ENCODE results near the gene TTBK1. TPM values are rescaled to one million over a fixed set of nuclear protein-coding genes. Genes with fewer than 3 reads are reported as not detected.

The TTBK1 gene
- total RNA-seq, 2 experiments from 2014 or later = 0.20 to 0.80 TPM

DNA sequence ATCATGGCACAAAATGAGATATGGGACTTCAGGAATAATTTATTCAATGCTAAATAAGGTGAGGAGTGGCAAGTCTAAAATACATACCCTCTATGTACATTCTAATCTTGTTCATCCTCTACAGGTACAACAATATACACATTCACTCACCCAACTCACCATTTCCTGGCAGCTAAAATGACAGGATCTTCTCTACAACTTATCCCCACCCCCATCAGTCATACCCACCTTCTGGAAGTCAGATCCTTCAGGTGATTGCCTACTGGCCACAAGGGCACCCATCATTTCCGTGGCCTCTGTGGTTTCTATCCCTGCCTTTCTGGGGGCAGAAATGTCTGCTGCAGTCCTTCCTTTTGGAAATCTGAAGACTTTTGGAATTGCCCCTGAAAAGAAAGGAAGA is 88.2 kb downstream of the TTBK1 start:
- CTCF ChIA-PET = no interaction called here

DNA sequence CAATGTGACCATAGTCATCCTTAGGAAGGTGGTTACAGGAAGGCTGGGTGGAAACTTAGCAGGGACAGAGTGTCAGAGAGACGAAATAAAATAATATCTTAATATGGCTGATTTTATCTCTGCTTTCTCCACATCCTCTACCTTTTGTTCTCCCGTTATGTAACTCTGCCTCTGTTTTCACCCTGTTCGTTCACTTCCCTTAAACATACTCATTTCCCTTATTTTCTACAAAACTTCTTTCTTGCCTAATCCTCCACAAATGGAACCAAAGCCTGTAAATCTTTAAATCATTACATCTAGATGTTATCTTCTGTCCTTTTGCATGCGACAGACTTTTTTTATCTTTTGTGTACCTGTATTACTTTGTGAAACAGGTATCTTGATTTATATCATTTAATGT is 88.6 kb downstream of the TTBK1 start:
- no peak overlapping the region for H3K4me3 Mint-ChIP-seq
- CTCF ChIA-PET = no interaction called here
- no peak for DNase-seq
- H3K27ac Mint-ChIP-seq = no peak overlapping the region
- ATAC-seq = no peak
- H3K9me3 Mint-ChIP-seq (ENCODE audit: low read depth) = no peaks in the 10 kb centered on the region
- no peaks in the 10 kb centered on the region for H3K36me3 Mint-ChIP-seq
- H3K27me3 Mint-ChIP-seq = no peaks in the 10 kb centered on the region
- peaks cover 5% of the 10 kb centered on the region for H3K4me1 Mint-ChIP-seq

More for the DNA sequence above, 88.2 kb downstream of the TTBK1 start:
- Mint-ChIP-seq H3K4me3 (no peak overlapping the region), H3K4me1 (peaks cover 5% of the 10 kb centered on the region), H3K27me3 (no peaks in the 10 kb centered on the region), H3K36me3 (no peaks in the 10 kb centered on the region), H3K9me3 (ENCODE audit: low read depth) (no peaks in the 10 kb centered on the region), H3K27ac (no peak overlapping the region)
- no peak for DNase-seq
- no peak for ATAC-seq

DNA sequence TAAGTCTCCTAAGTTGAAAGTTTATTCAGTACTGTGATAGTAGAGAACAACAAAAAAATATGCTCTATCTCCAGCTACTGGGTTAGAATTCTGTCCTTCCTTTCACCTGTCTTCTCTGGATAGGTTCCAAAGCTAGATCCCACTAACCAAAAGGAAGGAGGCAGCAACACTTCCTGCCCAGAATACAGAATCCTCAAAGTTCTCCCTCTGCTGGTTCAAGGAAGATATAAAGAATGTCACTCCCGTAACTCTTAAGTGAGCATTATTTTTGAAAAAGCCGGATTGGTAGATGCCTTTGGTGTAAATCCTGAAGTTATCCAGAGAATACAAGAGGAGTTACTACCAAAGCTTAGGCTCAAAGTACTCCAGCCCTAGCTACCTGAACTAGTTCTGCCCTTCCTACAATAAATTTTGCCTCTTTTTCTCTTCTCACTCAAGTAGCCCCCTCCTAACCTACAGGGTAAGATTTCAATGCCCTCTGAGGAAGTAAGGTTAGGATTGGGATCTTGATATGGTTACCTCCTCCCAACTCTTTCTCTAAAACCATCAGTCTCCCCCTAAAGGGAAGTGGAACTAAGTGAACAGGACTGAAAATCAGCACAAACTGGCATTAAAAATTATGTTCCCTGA is 91.3 kb downstream of the TTBK1 start:
- CTCF ChIA-PET = interaction anchor here (0.7 to 1.8 kb wide), 4 partner anchors 16 to 73 kb away, joined by 3 to 5 read pairs (median 4); no protein-coding TSS in a partner anchor
- Mint-ChIP-seq H3K36me3 (peaks cover 3% of the 10 kb centered on the region), H3K27me3 (no peaks in the 10 kb centered on the region), H3K27ac (no peak overlapping the region), H3K9me3 (ENCODE audit: low read depth) (no peaks in the 10 kb centered on the region), H3K4me3 (no peak overlapping the region), H3K4me1 (peaks cover 12% of the 10 kb centered on the region)
- DNase-seq (no peak), ATAC-seq (no peak)

- no peak for ATAC-seq
- CTCF ChIA-PET = interaction anchor here (1.2 to 1.8 kb wide), 3 partner anchors 15 to 62 kb away, joined by 3 to 5 read pairs (median 5); no protein-coding TSS in a partner anchor
- Mint-ChIP-seq H3K4me3 (no peak overlapping the region), H3K4me1 (peaks cover 12% of the 10 kb centered on the region), H3K36me3 (peaks cover 12% of the 10 kb centered on the region), H3K27ac (no peak overlapping the region), H3K9me3 (ENCODE audit: low read depth) (no peaks in the 10 kb centered on the region), H3K27me3 (no peaks in the 10 kb centered on the region)
- DNase-seq = no peak
These were observed 92.2 kb downstream of the TTBK1 start for GRCh38 chr6:43335469-43335868.

- CTCF ChIA-PET = interaction anchor here (0.9 to 1.2 kb wide), 2 partner anchors 12 to 170 kb away, joined by 3 read pairs; no protein-coding TSS in a partner anchor
- Mint-ChIP-seq H3K9me3 (ENCODE audit: low read depth) (no peaks in the 10 kb centered on the region), H3K4me1 (peaks cover 8% of the 10 kb centered on the region), H3K4me3 (no peak overlapping the region), H3K27me3 (no peaks in the 10 kb centered on the region), H3K36me3 (peaks cover 19% of the 10 kb centered on the region), H3K27ac (no peak overlapping the region)
- ATAC-seq = no peak
- DNase-seq = no peak
These were observed 93.1 kb downstream of the TTBK1 start for GRCh38 chr6:43336382-43336781.

Other genes starting within 250 kb of the TTBK1 start
- 10 to 100 TPM; 61.8 to 75.2 TPM for gene MEA1, start 229.5 kb upstream of the TTBK1 start, total RNA-seq
- 10 to 100 TPM; 62.6 to 75.1 TPM for gene KLHDC3, start 229.2 kb upstream of the TTBK1 start, total RNA-seq
- gene RRP36, start 221.9 kb upstream of the TTBK1 start, total RNA-seq = 10 to 100 TPM; 60.9 to 71.8 TPM
- 10 to 100 TPM; 10.4 to 12.0 TPM for gene CUL7, start 189.6 kb upstream of the TTBK1 start, total RNA-seq
- gene MRPL2, start 184.0 kb upstream of the TTBK1 start, total RNA-seq = 10 to 100 TPM; 64.2 to 71.0 TPM
- 10 to 100 TPM; 15.1 to 16.4 TPM for gene KLC4, start 183.8 kb upstream of the TTBK1 start, total RNA-seq
- gene PTK7, start 167.2 kb upstream of the TTBK1 start, total RNA-seq = under 1 TPM; 0.33 to 0.85 TPM
- 10 to 100 TPM; 45.0 to 53.2 TPM for gene SRF, start 72.2 kb upstream of the TTBK1 start, total RNA-seq
- 10 to 100 TPM; 49.9 to 71.3 TPM for gene CUL9, start 61.3 kb upstream of the TTBK1 start, total RNA-seq
- 10 to 100 TPM; 54.0 to 60.0 TPM for gene DNPH1, start 14.0 kb upstream of the TTBK1 start, total RNA-seq
- not detected for gene SLC22A7, start 54.8 kb downstream of the TTBK1 start, total RNA-seq
- under 1 TPM; 0.50 to 0.66 TPM for gene CRIP3, start 65.3 kb downstream of the TTBK1 start, total RNA-seq
- 10 to 100 TPM in 1 of 2 experiments, 1 to 10 TPM in 1; 9.7 to 12.8 TPM for gene ZNF318, start 126.2 kb downstream of the TTBK1 start, total RNA-seq
- gene ABCC10, start 184.1 kb downstream of the TTBK1 start, total RNA-seq = 10 to 100 TPM; 52.0 to 59.6 TPM
- gene DLK2, start 212.1 kb downstream of the TTBK1 start, total RNA-seq = not detected
- 10 to 100 TPM; 41.1 to 41.8 TPM for gene TJAP1, start 234.1 kb downstream of the TTBK1 start, total RNA-seq

Measured in activated CD8-positive, alpha-beta memory T cell treated with anti-CD3 and anti-CD28 coated beads, Interleukin-2, amount 10 ng/mL, durations not matched to agents 7 days and 5 days (primary cell).